Hematopoietic multipotent progenitor cell treated with erythropoietin and hydrocortisone succinate and interleukin-3 and kit ligand, for 15 days (in vitro differentiated cells): ENCODE results near the gene POLR3H.

Experiments
- DNase-seq: peaks from one replicate; pipeline ENCODE4 v3.0.0-alpha.2; 2015; ENCODE audit warnings: low spot score

The POLR3H gene

DNA sequence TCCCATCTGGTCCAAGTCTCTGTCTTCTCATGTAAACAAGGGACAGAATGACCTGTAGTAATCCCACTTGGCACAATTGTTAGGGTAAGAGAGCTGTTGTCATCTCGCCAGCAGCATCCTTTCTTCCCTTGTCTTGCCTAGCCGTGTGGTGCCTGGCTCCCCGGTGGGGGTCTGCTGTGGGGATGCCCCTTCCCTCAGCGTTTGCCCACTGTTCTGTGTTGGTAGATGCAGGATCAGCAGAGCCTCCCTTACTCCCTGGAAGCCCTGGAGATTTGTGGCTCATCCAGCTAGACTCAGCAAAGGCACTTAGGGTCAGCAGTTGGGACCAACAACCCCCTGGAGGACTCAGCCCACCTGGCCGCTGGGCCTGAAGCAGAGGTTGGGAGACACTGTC, 62.3 kb downstream of the POLR3H start:
- no peak for DNase-seq

DNA sequence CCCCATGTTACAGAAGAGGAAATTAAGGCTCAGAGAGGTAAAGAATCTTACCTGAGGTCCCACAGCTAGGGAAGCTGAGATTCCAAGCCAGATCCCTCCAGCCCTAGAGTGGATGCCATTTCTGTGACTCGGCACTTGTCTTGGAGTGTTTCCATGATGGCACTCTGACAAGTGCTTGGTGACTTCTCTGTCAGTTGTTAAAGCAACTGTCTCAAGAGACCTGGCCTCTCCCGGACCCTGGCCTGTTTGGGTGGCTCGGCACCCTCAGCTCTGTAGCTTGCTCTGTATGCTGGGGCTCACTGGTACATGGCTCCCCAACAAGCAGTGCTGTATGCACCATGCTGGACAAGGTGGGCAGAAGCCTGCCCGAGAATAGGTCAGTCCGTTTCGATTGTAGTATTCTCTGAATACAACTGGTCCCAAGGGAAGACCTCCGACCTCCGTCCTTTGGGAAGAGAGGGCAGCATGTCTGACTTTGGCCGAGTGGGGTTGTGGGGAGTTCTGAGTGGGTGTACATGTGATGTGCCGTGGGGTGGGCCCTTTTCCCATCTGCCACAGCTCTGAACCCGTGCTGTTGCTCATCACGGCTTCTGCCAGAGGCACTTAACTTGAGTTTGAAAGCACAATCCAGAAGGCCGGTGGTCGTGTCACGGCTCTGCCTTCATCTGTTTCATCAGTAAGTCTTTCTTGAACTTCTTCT, 63.0 kb downstream of the POLR3H start:
- no peak for DNase-seq

GRCh38 chr22:41480397-41480735, 63.9 kb downstream of the POLR3H start:
- DNase-seq: no peak

DNA sequence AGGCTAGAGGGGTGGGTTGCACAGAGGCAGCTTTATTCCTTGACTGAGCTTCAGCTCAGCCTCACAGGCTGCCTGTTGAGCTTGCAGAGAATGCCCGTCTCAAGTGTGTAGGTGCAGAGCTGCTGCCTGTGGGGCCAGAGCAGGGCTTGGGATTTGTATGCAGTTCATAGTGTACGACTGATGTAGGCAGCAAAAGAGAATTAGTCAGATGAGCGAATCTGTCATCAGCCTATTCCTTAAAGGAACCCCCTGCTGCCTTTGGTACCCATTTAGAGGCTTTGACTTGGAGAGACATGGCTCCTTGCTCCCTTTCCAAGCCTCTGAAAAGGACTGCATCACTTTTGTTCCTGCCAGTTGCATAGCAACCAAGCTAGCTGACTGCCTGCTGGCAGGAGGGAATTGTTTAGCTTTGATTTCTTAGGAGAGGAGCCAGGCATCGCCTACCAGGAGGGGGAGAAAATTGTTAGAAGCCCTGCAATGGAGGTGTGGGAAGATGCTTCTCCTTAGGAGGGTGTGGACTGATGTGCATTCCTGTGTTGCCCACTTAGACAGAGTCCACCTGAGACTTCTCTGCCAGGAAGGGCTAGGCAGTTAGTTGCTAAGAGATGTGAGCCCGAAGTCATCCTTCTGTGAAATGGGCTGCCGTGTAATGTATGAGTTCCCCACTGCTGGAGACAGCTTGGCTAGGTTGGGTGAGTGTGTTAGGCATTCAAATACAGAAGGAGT, 64.4 kb downstream of the POLR3H start:
- DNase-seq: no peak

DNA sequence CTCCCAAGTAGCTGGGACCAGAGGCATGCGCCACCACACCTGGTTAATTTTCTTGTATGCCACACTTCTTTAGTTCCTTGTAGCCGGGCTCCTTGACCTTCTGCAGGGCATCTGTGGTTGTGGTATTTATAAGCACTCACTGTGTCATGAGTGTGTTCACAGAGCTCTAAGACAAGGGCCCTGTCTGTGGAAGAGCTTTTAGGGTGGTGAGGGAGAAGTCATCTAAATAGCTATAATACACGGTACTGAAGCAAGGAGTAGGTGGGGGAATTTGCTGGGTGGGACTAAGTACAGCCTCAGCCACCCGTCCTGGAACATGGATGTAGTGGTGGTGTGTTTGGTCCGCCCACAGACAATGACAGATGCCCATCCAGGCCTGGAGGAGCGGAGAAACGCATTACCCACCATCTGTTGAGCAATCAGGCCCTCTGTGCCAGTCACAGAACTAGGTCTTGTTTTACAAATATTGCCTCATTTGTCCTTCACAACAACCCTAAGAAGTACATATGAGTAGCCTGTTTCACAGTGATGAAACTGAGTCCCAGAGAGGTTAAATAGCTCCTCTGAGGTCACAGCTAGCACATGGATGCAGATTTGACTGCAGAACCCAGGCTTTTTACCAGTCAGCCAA, 65.3 kb downstream of the POLR3H start:
- no peak for DNase-seq

GRCh38 chr22:41478473-41478872, 65.8 kb downstream of the POLR3H start:
- no peak for DNase-seq
